Endothelial cell (in vitro differentiated cells): Measurements from ENCODE around the gene CMTM6. TPM values are rescaled to one million over a fixed set of nuclear protein-coding genes. Genes with fewer than 3 reads are reported as not detected.
"Not testable (repeated sequence)": the region's sequence is repeated elsewhere in the genome, so short reads cannot be mapped to it uniquely, and the experiment has no call there.

Experiments used
- DNase-seq: peaks from one replicate; pipeline ENCODE4 v3.0.0; 2021; ENCODE audit warnings: low spot score
- H3K27ac Mint-ChIP-seq: one replicate; pipeline ENCODE4 v1.8.0; 2021; ENCODE audit warnings: mixed read lengths, inconsistent platforms; ENCODE audit not compliant: unreplicated experiment
- H3K27me3 Mint-ChIP-seq: one replicate; pipeline ENCODE4 v1.8.0; 2021; ENCODE audit warnings: mild to moderate bottlenecking, moderate library complexity, mixed read lengths, inconsistent platforms; ENCODE audit not compliant: unreplicated experiment
- H3K36me3 Mint-ChIP-seq: one replicate; pipeline ENCODE4 v1.8.0; 2021; ENCODE audit warnings: mild to moderate bottlenecking, low read depth, mixed read lengths, inconsistent platforms; ENCODE audit not compliant: unreplicated experiment
- H3K4me1 Mint-ChIP-seq: one replicate; pipeline ENCODE4 v1.8.0; 2021; ENCODE audit warnings: mild to moderate bottlenecking, mixed read lengths, inconsistent platforms; ENCODE audit not compliant: unreplicated experiment
- H3K4me3 Mint-ChIP-seq: one replicate; pipeline ENCODE4 v1.8.0; 2021; ENCODE audit warnings: mild to moderate bottlenecking, mixed read lengths, inconsistent platforms; ENCODE audit not compliant: unreplicated experiment
- H3K9me3 Mint-ChIP-seq: one replicate; pipeline ENCODE4 v1.8.0; 2021; ENCODE audit warnings: mixed read lengths, inconsistent platforms; ENCODE audit not compliant: unreplicated experiment
- total RNA-seq: library from RNA; stranded (reverse); fragmentation: NEBNext Ultra II Directional; extraction: Animal tissue kit (Norgen Biotek cat#: 25700); gene quantifications from one replicate; pipeline ENCODE4 v1.2.1, GENCODE V29; 2021; ENCODE audit not compliant: unreplicated experiment
- TF ChIP-seq, protein P1 (sequence below): fragments of 200-600 bp; sonication (generic); IDR thresholded peaks from one replicate; pipeline ENCODE4 v1.5.0; 2021; ENCODE audit warnings: antibody characterized with exemption; ENCODE audit not compliant: unreplicated experiment

Gene CMTM6
- total RNA-seq, 1 donor from 2014 or later: 59.9 TPM

DNA sequence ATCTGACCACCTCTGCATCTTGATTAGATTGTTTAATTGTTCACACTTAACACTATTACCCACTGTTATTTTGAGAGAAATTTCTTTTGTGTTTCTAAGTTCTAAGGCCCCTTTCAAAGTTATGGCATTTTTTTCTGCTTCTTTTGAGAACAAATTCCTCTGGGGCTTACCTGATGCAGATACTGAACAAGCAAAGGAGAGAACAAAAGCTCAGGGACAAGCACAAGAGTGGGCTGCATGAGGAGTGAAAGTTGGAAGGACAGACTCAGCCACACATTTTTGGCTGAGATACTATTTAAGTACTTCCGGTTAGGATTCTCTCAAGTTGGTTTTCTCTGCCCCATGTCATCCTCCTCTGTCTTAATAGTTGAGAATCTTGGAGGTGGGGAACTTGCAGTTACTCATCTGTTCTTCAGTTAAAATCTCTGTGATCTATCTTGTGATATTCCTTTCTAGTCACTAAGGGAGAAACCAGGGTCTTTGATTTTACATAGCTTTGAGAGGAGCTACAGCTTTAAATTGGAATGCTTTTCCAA is 54.7 kb downstream of the CMTM6 start:
- peaks cover 30% of the 10 kb centered on the region for H3K36me3 Mint-ChIP-seq
- TF ChIP-seq, protein P1, sequence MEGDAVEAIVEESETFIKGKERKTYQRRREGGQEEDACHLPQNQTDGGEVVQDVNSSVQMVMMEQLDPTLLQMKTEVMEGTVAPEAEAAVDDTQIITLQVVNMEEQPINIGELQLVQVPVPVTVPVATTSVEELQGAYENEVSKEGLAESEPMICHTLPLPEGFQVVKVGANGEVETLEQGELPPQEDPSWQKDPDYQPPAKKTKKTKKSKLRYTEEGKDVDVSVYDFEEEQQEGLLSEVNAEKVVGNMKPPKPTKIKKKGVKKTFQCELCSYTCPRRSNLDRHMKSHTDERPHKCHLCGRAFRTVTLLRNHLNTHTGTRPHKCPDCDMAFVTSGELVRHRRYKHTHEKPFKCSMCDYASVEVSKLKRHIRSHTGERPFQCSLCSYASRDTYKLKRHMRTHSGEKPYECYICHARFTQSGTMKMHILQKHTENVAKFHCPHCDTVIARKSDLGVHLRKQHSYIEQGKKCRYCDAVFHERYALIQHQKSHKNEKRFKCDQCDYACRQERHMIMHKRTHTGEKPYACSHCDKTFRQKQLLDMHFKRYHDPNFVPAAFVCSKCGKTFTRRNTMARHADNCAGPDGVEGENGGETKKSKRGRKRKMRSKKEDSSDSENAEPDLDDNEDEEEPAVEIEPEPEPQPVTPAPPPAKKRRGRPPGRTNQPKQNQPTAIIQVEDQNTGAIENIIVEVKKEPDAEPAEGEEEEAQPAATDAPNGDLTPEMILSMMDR: no peak
- H3K27ac Mint-ChIP-seq: peak overlapping the region; percentile 92
- no peak overlapping the region for H3K4me3 Mint-ChIP-seq
- H3K9me3 Mint-ChIP-seq: no peaks in the 10 kb centered on the region
- no peak for DNase-seq
- peaks cover 7% of the 10 kb centered on the region for H3K27me3 Mint-ChIP-seq
- H3K4me1 Mint-ChIP-seq: peaks cover 35% of the 10 kb centered on the region

DNA sequence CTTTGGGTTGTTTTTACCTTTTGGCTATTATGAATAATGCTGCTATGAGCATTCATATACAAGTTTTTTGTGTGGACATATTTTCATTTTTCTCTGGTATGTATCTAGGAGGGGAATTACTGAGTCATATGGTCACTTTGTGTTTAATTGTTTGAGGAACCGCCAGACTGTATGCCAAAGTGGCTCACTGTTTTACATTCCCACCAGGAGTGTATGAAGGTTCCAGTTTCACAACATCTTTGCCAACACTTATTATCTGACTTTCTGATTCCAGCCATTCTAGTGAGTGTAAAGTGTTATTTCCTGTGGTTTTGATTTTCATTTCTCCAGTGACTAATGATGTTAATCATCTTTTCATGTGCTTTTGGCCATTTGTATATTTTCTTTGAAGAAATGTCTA is 59.2 kb downstream of the CMTM6 start:
- no peaks in the 10 kb centered on the region for H3K9me3 Mint-ChIP-seq
- peaks cover 6% of the 10 kb centered on the region for H3K27me3 Mint-ChIP-seq
- no peak for DNase-seq
- peaks cover 26% of the 10 kb centered on the region for H3K4me1 Mint-ChIP-seq
- H3K36me3 Mint-ChIP-seq: peaks cover 17% of the 10 kb centered on the region
- H3K4me3 Mint-ChIP-seq: peak overlapping the region; percentile 9
- TF ChIP-seq, protein P1: no peak
- H3K27ac Mint-ChIP-seq: no peak overlapping the region

DNA sequence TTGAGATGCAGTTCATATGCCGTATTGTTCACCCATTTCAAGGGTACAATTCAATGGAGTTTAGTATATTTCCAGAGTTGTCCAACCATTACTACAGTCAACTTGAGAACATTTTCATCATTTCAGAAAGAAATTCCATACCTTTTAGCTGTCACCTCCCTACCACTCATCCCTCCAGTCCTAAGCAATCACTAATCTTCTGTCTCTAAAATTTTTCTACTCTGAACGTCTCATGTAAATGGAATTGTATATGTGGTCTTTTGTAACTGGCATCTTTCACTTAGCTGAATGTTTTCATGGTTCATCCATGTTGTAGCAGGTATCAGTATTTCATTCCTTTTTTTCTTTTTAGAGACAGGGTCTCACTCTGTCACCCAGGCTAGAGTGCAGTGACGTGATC is 59.9 kb downstream of the CMTM6 start:
- no peak for DNase-seq
- H3K27ac Mint-ChIP-seq: no peak overlapping the region

DNA sequence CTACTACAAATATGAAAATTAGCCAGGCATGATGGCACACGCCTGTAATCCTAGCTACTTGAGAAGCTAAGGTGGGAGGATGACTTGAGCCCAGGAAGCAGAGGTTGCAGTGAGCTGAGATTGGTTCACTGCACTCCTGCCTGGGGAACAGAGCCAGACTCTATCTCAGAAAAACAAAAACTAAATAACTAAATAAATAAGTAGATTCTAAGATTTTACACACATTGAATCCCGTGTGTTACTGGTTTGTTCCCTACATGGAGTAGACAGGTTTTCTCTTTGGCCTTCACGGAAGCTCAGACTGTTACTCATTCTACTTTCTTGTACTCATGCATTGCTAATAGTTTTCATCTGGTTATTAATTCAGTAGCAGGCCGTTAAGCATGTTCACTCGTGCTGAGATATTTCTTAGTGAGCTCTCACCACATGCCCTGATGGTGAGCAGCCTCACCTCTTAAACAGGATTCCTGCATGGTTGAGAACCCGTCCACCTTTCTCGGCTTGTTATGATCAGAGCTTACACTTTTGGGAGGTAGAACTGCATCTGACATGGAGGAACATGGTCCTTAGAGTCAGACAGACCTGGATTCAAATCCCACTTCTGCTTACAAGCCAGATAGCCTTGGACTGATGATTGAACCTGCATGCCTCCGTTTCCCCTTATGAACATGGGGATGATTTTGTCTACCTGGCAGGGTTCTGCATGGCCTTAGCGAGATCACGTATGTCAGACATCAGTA is 61.9 kb downstream of the CMTM6 start:
- DNase-seq: no peak
- Mint-ChIP-seq H3K4me1 (peaks cover 18% of the 10 kb centered on the region), H3K9me3 (no peaks in the 10 kb centered on the region), H3K27ac (no peak overlapping the region), H3K27me3 (peaks cover 4% of the 10 kb centered on the region), H3K4me3 (no peak overlapping the region), H3K36me3 (peaks cover 9% of the 10 kb centered on the region)
- TF ChIP-seq, protein P1: no peak

More for the DNA sequence above, 59.9 kb downstream of the CMTM6 start:
- H3K36me3 Mint-ChIP-seq: peaks cover 13% of the 10 kb centered on the region
- peaks cover 26% of the 10 kb centered on the region for H3K4me1 Mint-ChIP-seq
- H3K4me3 Mint-ChIP-seq: no peak overlapping the region
- peaks cover 4% of the 10 kb centered on the region for H3K27me3 Mint-ChIP-seq
- H3K9me3 Mint-ChIP-seq: no peaks in the 10 kb centered on the region
- TF ChIP-seq, protein P1: no peak

DNA sequence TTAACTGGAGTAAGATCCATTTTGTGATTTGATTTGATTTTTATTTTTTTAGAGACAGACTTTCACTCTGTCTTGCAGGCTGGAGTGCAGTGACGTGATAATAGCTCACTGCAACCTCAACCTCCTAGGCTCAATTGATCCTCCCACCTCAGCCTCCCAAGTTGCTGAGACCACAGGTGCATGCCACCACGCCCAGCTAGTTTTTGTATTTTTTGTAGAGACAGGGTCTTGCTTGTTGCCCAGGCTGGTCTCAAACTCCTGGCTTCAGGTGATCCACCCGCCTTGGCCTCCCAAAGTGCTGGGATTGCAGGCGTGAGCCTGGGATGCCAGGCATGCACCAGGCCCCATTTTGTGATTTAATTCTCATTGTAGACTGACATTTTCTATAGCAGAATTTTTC is 63.2 kb downstream of the CMTM6 start:
- H3K9me3 Mint-ChIP-seq, H3K36me3 Mint-ChIP-seq, DNase-seq, H3K27me3 Mint-ChIP-seq, H3K4me3 Mint-ChIP-seq, H3K27ac Mint-ChIP-seq: not testable (repeated sequence)
- peaks cover 18% of the 10 kb centered on the region for H3K4me1 Mint-ChIP-seq
